Endodermal cell (in vitro differentiated cells): ENCODE measurements around the gene MEF2D. TPM values are rescaled to one million over a fixed set of nuclear protein-coding genes. Genes with fewer than 3 reads are reported as not detected.

ENCODE experiments used
- DNase-seq: peaks from one replicate; pipeline ENCODE4 v3.0.0-alpha.2; 2017
- H3K27ac ChIP-seq: 2 replicates; pipeline ENCODE4 v1.5.1; 2013; ENCODE audit warnings: mild to moderate bottlenecking, low read depth, low read length, moderate library complexity
- H3K27me3 ChIP-seq: 2 replicates; pipeline ENCODE4 v1.6.1; 2013; ENCODE audit warnings: mild to moderate bottlenecking, low read length, moderate library complexity; ENCODE audit not compliant: insufficient read depth, control insufficient read depth, poor library complexity, severe bottlenecking
- H3K36me3 ChIP-seq: 2 replicates; pipeline ENCODE4 v1.7.0; 2013; ENCODE audit warnings: mild to moderate bottlenecking, low read length, moderate library complexity; ENCODE audit not compliant: control insufficient read depth, insufficient read depth
- H3K4me1 ChIP-seq: one replicate; pipeline ENCODE4 v1.7.0; 2013; ENCODE audit warnings: low read length; ENCODE audit not compliant: control insufficient read depth, insufficient read depth
- H3K4me3 ChIP-seq: 2 replicates; pipeline ENCODE4 v1.5.1; 2013; ENCODE audit warnings: mild to moderate bottlenecking, low read length, moderate library complexity
- H3K9ac ChIP-seq: 2 replicates; pipeline ENCODE4 v1.6.1; 2013; ENCODE audit warnings: mild to moderate bottlenecking, low read length, moderate library complexity; ENCODE audit not compliant: poor library complexity, severe bottlenecking; ENCODE audit errors: extremely low read depth
- H3K9me3 ChIP-seq: 2 replicates; pipeline ENCODE4 v1.6.1; 2013; ENCODE audit warnings: mild to moderate bottlenecking, low read length, moderate library complexity; ENCODE audit not compliant: control insufficient read depth
- H3K27ac Mint-ChIP-seq: 2 replicates; pipeline ENCODE4 v1.8.0; 2020; ENCODE audit warnings: mixed read lengths
- H3K27me3 Mint-ChIP-seq: 2 replicates; pipeline ENCODE4 v1.8.0; 2021; ENCODE audit warnings: mild to moderate bottlenecking, mixed read lengths; ENCODE audit not compliant: insufficient read depth
- H3K36me3 Mint-ChIP-seq: 2 replicates; pipeline ENCODE4 v1.8.0; 2020; ENCODE audit warnings: low read depth, mixed read lengths
- H3K4me1 Mint-ChIP-seq: 2 replicates; pipeline ENCODE4 v1.8.0; 2020; ENCODE audit warnings: mixed read lengths
- H3K4me3 Mint-ChIP-seq: 2 replicates; pipeline ENCODE4 v1.8.0; 2020; ENCODE audit warnings: mild to moderate bottlenecking, moderate library complexity, mixed read lengths
- H3K9me3 Mint-ChIP-seq: 2 replicates; pipeline ENCODE4 v1.8.0; 2020; ENCODE audit warnings: mild to moderate bottlenecking, mixed read lengths
- WGBS, 2 experiments: methylation state at CpG; one replicate each; pipeline versions ENCODE4 v1.1.5 to v1.1.7; 2013; ENCODE audit warnings: missing lambda C conversion rate in 2 of 2, mixed read lengths in 1 of 2; ENCODE audit not compliant: insufficient coverage in 1 of 2, insufficient read length in 1 of 2; 5-methylcytosine and 5-hydroxymethylcytosine counted together
- total RNA-seq, 2 donors: library from RNA; stranded (reverse); fragmentation: NEBNext Ultra II Directional in 1 of 2; extraction: Animal tissue kit (Norgen Biotek cat#: 25700) in 1 of 2; gene quantifications; 2 replicates in 1 of 2; 3 replicates in 1 of 2; pipeline ENCODE4 v1.2.1, GENCODE V29; 2021
- TF ChIP-seq, protein P1 (sequence below): fragments of 200-600 bp; sonication (generic); conservative IDR thresholded peaks from 2 replicates; pipeline ENCODE4 v1.5.0; 2021; ENCODE audit warnings: antibody characterized with exemption, mild to moderate bottlenecking

The MEF2D gene
- total RNA-seq, 2 donors from 2014 or later: 10.5 to 12.8 TPM

DNA sequence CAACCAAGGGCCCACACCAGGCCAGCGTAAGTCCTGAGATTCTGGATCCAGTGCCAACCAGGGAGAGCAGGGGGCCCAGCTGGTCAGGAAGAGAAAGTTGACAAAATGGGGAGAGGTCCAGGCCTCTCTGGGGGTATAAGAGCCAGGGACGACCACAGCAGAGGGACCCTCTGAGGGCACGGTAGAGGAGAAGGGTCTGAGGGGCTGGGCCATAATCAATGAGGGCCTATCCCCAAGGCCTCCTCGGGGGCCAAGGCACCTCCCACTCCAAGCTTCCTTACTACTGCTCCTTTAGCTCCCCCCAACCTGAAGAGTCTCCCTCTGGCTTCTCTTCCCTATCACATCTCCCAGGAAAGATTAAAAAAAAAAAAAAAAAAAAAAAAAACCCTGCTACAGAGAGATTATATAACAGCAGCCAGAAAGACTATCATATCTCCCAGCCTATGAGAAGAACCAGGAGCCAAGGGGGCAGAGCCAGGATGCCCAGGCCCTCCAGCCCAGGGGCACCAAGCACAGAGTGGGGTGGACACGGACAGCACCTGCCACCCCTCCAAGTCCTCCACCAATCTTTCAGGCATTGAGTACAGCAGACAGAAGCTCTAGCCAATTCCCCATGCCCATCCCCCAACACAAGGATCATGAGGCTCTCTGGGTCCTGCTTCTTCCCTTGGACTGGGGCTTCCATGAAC lies 2.7 kb downstream of the MEF2D start:
- Histone ChIP-seq H3K9ac (no peak overlapping the region), H3K4me1 (peaks cover 11% of the 10 kb centered on the region), H3K36me3 (no peaks in the 10 kb centered on the region), H3K4me3 (no peak overlapping the region), H3K9me3 (no peaks in the 10 kb centered on the region), H3K27me3 (no peaks in the 10 kb centered on the region), H3K27ac (no peak overlapping the region)
- Mint-ChIP-seq H3K4me1 (peaks cover 25% of the 10 kb centered on the region), H3K27ac (no peak overlapping the region), H3K36me3 (no peaks in the 10 kb centered on the region), H3K27me3 (no peaks in the 10 kb centered on the region), H3K9me3 (no peaks in the 10 kb centered on the region), H3K4me3 (peak overlapping the region; percentile 82)
- no peak for DNase-seq
- 60 to 84% methylated on average over 1 to 5 of the region's 5 CpGs for WGBS, 2 experiments
- TF ChIP-seq, protein P1, sequence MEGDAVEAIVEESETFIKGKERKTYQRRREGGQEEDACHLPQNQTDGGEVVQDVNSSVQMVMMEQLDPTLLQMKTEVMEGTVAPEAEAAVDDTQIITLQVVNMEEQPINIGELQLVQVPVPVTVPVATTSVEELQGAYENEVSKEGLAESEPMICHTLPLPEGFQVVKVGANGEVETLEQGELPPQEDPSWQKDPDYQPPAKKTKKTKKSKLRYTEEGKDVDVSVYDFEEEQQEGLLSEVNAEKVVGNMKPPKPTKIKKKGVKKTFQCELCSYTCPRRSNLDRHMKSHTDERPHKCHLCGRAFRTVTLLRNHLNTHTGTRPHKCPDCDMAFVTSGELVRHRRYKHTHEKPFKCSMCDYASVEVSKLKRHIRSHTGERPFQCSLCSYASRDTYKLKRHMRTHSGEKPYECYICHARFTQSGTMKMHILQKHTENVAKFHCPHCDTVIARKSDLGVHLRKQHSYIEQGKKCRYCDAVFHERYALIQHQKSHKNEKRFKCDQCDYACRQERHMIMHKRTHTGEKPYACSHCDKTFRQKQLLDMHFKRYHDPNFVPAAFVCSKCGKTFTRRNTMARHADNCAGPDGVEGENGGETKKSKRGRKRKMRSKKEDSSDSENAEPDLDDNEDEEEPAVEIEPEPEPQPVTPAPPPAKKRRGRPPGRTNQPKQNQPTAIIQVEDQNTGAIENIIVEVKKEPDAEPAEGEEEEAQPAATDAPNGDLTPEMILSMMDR: no peak

DNA sequence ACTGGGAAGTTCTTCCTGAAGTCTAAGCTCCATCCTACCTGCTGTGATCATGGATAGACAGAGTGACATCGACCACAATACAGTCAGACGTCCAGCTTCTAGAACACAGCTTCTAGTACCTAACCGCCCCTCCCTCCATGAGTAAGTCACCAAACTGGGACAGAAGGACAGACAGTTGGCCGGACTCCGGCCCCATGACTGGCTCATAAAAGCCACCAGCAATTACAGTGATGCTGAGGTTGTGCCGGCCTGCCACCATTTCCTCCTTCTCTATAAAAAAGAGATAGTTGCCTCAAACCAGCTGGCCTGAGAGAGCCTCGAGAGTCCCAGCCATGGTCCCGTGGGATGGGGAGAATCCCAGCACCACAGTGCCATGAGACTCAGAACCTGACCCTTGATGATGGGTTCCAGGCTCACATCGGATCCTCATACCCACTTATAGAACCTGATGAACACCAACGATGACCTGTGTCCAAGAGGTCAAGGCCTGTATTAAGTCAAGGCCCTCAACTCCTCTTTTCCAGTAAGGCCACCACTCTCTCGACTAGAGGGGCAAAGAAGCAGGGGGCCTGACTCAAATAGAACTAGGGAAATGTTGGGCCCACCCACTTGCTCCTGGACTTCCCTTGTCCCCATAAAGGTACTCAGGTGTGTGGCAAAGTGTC lies 3.4 kb downstream of the MEF2D start:
- TF ChIP-seq, protein P1: no peak
- H3K9ac ChIP-seq: no peak overlapping the region
- H3K27ac ChIP-seq: no peak overlapping the region
- WGBS, 2 experiments: 82 to 87% methylated on average over 10 to 11 of the region's 11 CpGs
- Mint-ChIP-seq H3K4me3 (no peak overlapping the region), H3K4me1 (peaks cover 31% of the 10 kb centered on the region), H3K27ac (no peak overlapping the region), H3K27me3 (no peaks in the 10 kb centered on the region), H3K36me3 (no peaks in the 10 kb centered on the region), H3K9me3 (no peaks in the 10 kb centered on the region)
- DNase-seq: no peak
- no peak overlapping the region for H3K4me3 ChIP-seq
- H3K27me3 ChIP-seq: no peaks in the 10 kb centered on the region
- H3K4me1 ChIP-seq: peaks cover 14% of the 10 kb centered on the region
- H3K36me3 ChIP-seq: no peaks in the 10 kb centered on the region
- H3K9me3 ChIP-seq: no peaks in the 10 kb centered on the region

DNA sequence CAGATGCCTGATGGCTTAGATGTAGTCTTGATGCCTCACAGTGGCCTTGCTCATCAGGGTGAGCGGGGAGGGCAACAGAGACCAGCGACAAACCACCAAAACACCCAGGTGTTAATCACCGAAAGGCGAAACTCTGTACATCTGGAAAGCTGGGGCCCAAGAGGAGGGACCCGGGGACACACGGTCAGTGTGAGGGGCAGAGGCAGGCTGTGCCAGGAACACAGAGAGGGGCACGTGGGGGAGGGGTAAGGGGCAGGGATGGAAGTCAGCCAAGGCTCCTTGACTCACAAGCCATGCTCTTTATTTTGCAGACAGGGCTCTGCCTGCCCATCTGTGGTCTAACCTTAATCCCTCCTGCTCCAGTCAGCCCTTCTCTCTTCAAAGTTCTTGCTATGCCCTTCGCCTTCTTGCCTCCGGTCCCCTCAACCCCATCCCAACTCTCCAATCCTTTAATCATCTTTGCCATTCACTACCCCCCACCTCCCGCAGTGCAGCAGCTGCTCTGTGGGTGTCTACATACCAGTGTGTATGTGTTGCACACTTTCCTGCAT lies 4.3 kb downstream of the MEF2D start:
- Histone ChIP-seq H3K27ac (no peak overlapping the region), H3K9ac (no peak overlapping the region), H3K27me3 (no peaks in the 10 kb centered on the region), H3K36me3 (no peaks in the 10 kb centered on the region), H3K9me3 (no peaks in the 10 kb centered on the region), H3K4me3 (no peak overlapping the region), H3K4me1 (peaks cover 14% of the 10 kb centered on the region)
- Mint-ChIP-seq H3K4me1 (peaks cover 31% of the 10 kb centered on the region), H3K9me3 (no peaks in the 10 kb centered on the region), H3K27me3 (no peaks in the 10 kb centered on the region), H3K4me3 (no peak overlapping the region), H3K36me3 (no peaks in the 10 kb centered on the region), H3K27ac (no peak overlapping the region)
- WGBS, 2 experiments: 83 to 86% methylated on average over 1 to 10 of the region's 10 CpGs
- peak; percentile 46 for DNase-seq
- TF ChIP-seq, protein P1: no peak
